ENCODE results near the gene ZMYND8. TPM values are rescaled to one million over a fixed set of nuclear protein-coding genes. Genes with fewer than 3 reads are reported as not detected.

ZMYND8 gene
- total and polyA plus RNA-seq, 2 of the 8 experiments (the other 6 are each of a cell fraction or from before 2014, with no cell fraction given), result 50.5 to 163 TPM

- H3K79me2 ChIP-seq (ENCODE audit: control insufficient read depth in 1 of 2, insufficient read depth in 2 of 2, low read length in 2 of 2), result peaks cover 0 to 41% of the 10 kb centered on the region in 2 experiments; a peak in 2 of 4 replicates
- no peak overlapping the region for H2AFZ ChIP-seq (ENCODE audit: low read length)
- 0 out of 2 replicates have a peak, but pooled peaks cover 2% of the 10 kb centered on the region for H3K79me1 ChIP-seq (ENCODE audit: low read depth, low read length)
- no peak overlapping the region for H3K18ac ChIP-seq (ENCODE audit: extremely low read depth, low read length)
- no peak overlapping the region for H3K23ac ChIP-seq (ENCODE audit: insufficient read length)
- no peak overlapping the region for H3K56ac ChIP-seq (replicated peaks; ENCODE audit: insufficient read length, low read depth, low read length)
- no peaks in the 10 kb centered on the region for H3K23me2 ChIP-seq (ENCODE audit: low read depth, low read length)
- H3K4me3 ChIP-seq (ENCODE audit: extremely low read depth in 1 of 4, insufficient read depth in 2 of 4, low read depth in 3 of 4, low read length in 4 of 4), result no peak overlapping the region
- POLR2A ChIA-PET (ENCODE audit: partially characterized antibody), result interaction anchor here (0.7 to 1.8 kb wide), 5 partner anchors 9 to 72 kb away, joined by 3 to 4 read pairs (median 3); partner anchors contain the start of gene ZMYND8
- H3K36me3 ChIP-seq (ENCODE audit: control insufficient read depth in 2 of 4, insufficient read depth in 4 of 4, low read length in 3 of 4), result peaks cover 42 to 94% (median 78%) of the 10 kb centered on the region in 4 experiments
- no peak overlapping the region; the same call in 1 of the 2 replicates for H4K8ac ChIP-seq (ENCODE audit: extremely low read depth, insufficient read depth, low read length)
- FAIRE-seq (no peak), DNase-seq (ENCODE audit: low read depth in 1 of 2, low spot score in 2 of 2) (no peak)
- H3K27me3 ChIP-seq (replicated peaks in 1 of 4; ENCODE audit: control insufficient read depth in 3 of 4, extremely low read depth in 1 of 4, insufficient read depth in 3 of 4, low read length in 3 of 4), result no peaks in the 10 kb centered on the region
- no peak overlapping the region for H3K14ac ChIP-seq (ENCODE audit: insufficient read length)
- H4K20me1 ChIP-seq (replicated peaks in 1 of 2; ENCODE audit: control insufficient read depth in 1 of 2, insufficient read depth in 2 of 2, low read length in 2 of 2), result peaks cover 1 to 4% of the 10 kb centered on the region in 2 experiments
- H3K27ac ChIP-seq (ENCODE audit: low read depth, low read length), result no peak overlapping the region
- no peak overlapping the region for H2BK20ac ChIP-seq (ENCODE audit: low read length)
- H2BK12ac ChIP-seq (ENCODE audit: low read depth, low read length), result no peak overlapping the region
- no peak overlapping the region for H4K5ac ChIP-seq (ENCODE audit: insufficient read length, low read depth, low read length)
- no peak overlapping the region for H4K91ac ChIP-seq (replicated peaks; ENCODE audit: insufficient read length, low read length)
- 93% methylated on average over 5 of the region's 5 CpGs; no CpG with 5 or more reads in 1 of the 2 experiments for WGBS, 2 experiments (ENCODE audit: extremely low coverage in 1 of 2, insufficient coverage in 1 of 2, insufficient read length in 1 of 2, insufficient replicate concordance in 2 of 2, low coverage in 1 of 2, low lambda C conversion rate in 2 of 2, missing lambda C conversion rate in 1 of 2)
- no peak overlapping the region for H2BK15ac ChIP-seq (ENCODE audit: low read length)
- H2AK5ac ChIP-seq (ENCODE audit: low read depth, low read length), result no peak overlapping the region
- no peak overlapping the region for H3K4me2 ChIP-seq (ENCODE audit: insufficient read depth in 1 of 2, low read depth in 2 of 2, low read length in 2 of 2)
- CTCF ChIA-PET (ENCODE audit: partially characterized antibody), result interaction anchor here (0.8 to 7.1 kb wide), 4 partner anchors 12 to 100 kb away, joined by 3 to 58 read pairs (median 24); partner anchors contain the start of gene ZMYND8
- H3K9me3 ChIP-seq (ENCODE audit: insufficient read depth in 2 of 2, low read depth in 1 of 2, low read length in 1 of 2), result no peaks in the 10 kb centered on the region
- H3K4ac ChIP-seq (replicated peaks; ENCODE audit: insufficient read length, low read depth, low read length), result no peak overlapping the region
- H2BK120ac ChIP-seq (replicated peaks; ENCODE audit: low read depth, low read length), result no peak overlapping the region
- peaks cover 0 to 3% (median 0%) of the 10 kb centered on the region in 4 experiments; a peak in 1 of 7 replicates for H3K4me1 ChIP-seq (replicated peaks in 1 of 4; ENCODE audit: control insufficient read depth in 3 of 4, insufficient read depth in 4 of 4, low read length in 3 of 4)
- H3K9ac ChIP-seq (replicated peaks in 1 of 4; ENCODE audit: extremely low read depth in 1 of 4, low read depth in 3 of 4, low read length in 3 of 4), result no peak overlapping the region
- no peak overlapping the region for H2BK5ac ChIP-seq (ENCODE audit: low read depth, low read length)
- TF ChIP-seq PHF8 (conservative IDR thresholded peaks at IDR 0.05; ENCODE audit: low read depth, low read length), result no peak
These were observed 72.1 kb downstream of the ZMYND8 start for GRCh38 chr20:47284373-47284772.

Measured in H1 (cell line).